Osteoblast (primary cell): ENCODE results near the gene RRP15. TPM values are rescaled to one million over a fixed set of nuclear protein-coding genes. Genes with fewer than 3 reads are reported as not detected.
A peak's percentile ranks its signal among the peaks of the same experiment; 100 is the strongest.

Experiments used
- DNase-seq: peaks from one replicate; pipeline ENCODE4 v3.0.0; 2011; ENCODE audit warnings: low spot score, mixed read lengths; ENCODE audit not compliant: insufficient read length; ENCODE audit errors: missing footprints
- H2AFZ ChIP-seq: 2 replicates; pipeline ENCODE4 v1.6.0; 2011; ENCODE audit warnings: mild to moderate bottlenecking, low read length
- H3K27ac ChIP-seq: 2 replicates; pipeline ENCODE4 v1.5.1; 2011; ENCODE audit warnings: mild to moderate bottlenecking, low read depth, low read length, moderate library complexity
- H3K27me3 ChIP-seq: 2 replicates; pipeline ENCODE4 v1.6.0; 2012; ENCODE audit warnings: mild to moderate bottlenecking, control low read depth, inconsistent platforms, low read length, moderate library complexity; ENCODE audit not compliant: insufficient read depth
- H3K36me3 ChIP-seq: 2 replicates; pipeline ENCODE4 v1.5.1; 2011; ENCODE audit warnings: mild to moderate bottlenecking, low read length, control low read depth, moderate library complexity; ENCODE audit not compliant: insufficient read depth
- H3K4me1 ChIP-seq: 2 replicates; pipeline ENCODE4 v1.5.1; 2011; ENCODE audit warnings: mild to moderate bottlenecking, low read length, control low read depth, moderate library complexity; ENCODE audit not compliant: insufficient read depth
- H3K4me2 ChIP-seq: 2 replicates; pipeline ENCODE4 v1.6.0; 2011; ENCODE audit warnings: mild to moderate bottlenecking, low read length; ENCODE audit not compliant: insufficient read depth
- H3K4me3 ChIP-seq: fragments of 200-600 bp; sonication (generic); 3 replicates; pipeline ENCODE4 v1.5.1; 2012; ENCODE audit warnings: mild to moderate bottlenecking, low read length, inconsistent platforms; ENCODE audit not compliant: insufficient read depth
- H3K79me2 ChIP-seq: 2 replicates; pipeline ENCODE4 v1.6.0; 2012; ENCODE audit warnings: mild to moderate bottlenecking, low read length, control low read depth, inconsistent platforms; ENCODE audit not compliant: insufficient read depth
- H3K9me3 ChIP-seq: 2 replicates; pipeline ENCODE4 v1.5.1; 2011; ENCODE audit warnings: low read depth, low read length, control low read depth
- H4K20me1 ChIP-seq: 2 replicates; pipeline ENCODE4 v1.6.0; 2012; ENCODE audit warnings: mild to moderate bottlenecking, low read length, control low read depth; ENCODE audit not compliant: insufficient read depth
- total RNA-seq: library from RNA; depleted of rRNA; stranded (reverse); fragments of >200 nt; gene quantifications from 2 replicates; pipeline ENCODE4 v1.2.3, GENCODE V29; 2012
- TF ChIP-seq, protein P1 (sequence below): IDR thresholded peaks from 2 replicates; pipeline ENCODE4 v1.5.1; 2011; ENCODE audit warnings: mild to moderate bottlenecking, low read depth, low read length, moderate library complexity; ENCODE audit errors: extremely low read depth

RRP15 gene
- total RNA-seq, 1 donor = 10.9 TPM

DNA sequence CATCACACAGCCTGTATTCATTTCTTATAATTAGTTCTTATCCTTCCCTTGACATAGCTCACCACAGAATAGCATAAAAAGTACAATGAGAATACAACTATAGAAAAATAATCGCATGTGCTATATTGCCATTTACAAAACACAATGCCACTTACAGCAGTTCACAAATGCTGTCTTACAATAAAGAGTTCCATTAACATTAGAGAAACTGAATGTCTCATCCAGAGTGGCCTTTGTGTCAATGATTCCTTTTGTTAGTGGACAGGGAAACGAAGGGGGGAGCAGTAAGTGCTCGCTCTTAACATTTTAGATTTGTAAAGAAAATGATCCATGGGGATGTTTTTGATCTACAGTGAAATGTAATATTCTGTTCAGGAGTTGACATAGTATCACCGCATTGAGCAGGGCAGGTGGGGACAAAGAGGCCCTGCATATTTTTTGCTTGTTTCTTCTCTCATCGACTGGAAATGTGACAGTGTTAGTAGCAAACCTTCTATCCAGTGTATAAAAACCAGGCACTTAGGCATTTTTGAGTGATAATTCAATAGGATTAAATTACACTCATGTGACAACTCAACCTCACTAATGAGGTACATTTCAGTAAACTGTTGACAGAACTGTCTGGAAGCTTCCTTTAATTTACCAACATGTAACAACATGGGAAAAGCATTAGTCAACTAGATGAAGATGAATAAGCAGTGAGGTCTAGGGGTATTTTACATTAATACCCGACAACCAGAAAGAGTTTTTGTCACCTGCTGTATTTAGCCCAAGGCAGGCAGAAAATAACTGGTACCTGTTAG is 35.6 kb upstream of the RRP15 start:
- Histone ChIP-seq H2AFZ (no peak overlapping the region), H3K9me3 (no peaks in the 10 kb centered on the region), H4K20me1 (no peaks in the 10 kb centered on the region), H3K27ac (no peak overlapping the region), H3K79me2 (no peaks in the 10 kb centered on the region), H3K4me3 (no peak overlapping the region), H3K36me3 (no peaks in the 10 kb centered on the region), H3K4me1 (no peaks in the 10 kb centered on the region), H3K27me3 (no peaks in the 10 kb centered on the region), H3K4me2 (no peak overlapping the region)
- TF ChIP-seq, protein P1, sequence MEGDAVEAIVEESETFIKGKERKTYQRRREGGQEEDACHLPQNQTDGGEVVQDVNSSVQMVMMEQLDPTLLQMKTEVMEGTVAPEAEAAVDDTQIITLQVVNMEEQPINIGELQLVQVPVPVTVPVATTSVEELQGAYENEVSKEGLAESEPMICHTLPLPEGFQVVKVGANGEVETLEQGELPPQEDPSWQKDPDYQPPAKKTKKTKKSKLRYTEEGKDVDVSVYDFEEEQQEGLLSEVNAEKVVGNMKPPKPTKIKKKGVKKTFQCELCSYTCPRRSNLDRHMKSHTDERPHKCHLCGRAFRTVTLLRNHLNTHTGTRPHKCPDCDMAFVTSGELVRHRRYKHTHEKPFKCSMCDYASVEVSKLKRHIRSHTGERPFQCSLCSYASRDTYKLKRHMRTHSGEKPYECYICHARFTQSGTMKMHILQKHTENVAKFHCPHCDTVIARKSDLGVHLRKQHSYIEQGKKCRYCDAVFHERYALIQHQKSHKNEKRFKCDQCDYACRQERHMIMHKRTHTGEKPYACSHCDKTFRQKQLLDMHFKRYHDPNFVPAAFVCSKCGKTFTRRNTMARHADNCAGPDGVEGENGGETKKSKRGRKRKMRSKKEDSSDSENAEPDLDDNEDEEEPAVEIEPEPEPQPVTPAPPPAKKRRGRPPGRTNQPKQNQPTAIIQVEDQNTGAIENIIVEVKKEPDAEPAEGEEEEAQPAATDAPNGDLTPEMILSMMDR = no peak
- DNase-seq = no peak

DNA sequence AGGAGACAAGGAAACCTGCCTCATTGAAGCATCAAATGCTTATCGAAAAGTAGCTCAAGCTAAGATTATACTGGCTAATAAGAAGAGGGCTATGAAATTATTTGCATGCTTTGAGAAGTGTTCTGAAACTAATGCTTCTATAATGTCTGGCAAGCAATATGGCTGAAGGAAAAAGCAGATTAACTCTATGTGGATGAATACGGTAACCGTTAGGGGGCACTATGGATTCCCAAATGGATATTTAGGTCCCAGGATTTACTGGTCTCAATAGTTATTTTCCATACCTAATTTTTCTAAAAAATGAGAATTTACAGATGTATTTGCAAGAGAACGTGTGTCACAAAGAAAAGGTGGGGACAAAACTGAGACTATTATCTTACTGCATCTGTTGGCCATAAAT is 34.6 kb upstream of the RRP15 start:
- Histone ChIP-seq H3K27ac (no peak overlapping the region), H3K36me3 (no peaks in the 10 kb centered on the region), H3K4me3 (no peak overlapping the region), H3K4me1 (no peaks in the 10 kb centered on the region), H3K79me2 (no peaks in the 10 kb centered on the region), H3K27me3 (no peaks in the 10 kb centered on the region), H4K20me1 (no peaks in the 10 kb centered on the region), H2AFZ (no peak overlapping the region), H3K4me2 (no peak overlapping the region), H3K9me3 (no peaks in the 10 kb centered on the region)
- TF ChIP-seq, protein P1 = peak; percentile 36
- no peak for DNase-seq

DNA sequence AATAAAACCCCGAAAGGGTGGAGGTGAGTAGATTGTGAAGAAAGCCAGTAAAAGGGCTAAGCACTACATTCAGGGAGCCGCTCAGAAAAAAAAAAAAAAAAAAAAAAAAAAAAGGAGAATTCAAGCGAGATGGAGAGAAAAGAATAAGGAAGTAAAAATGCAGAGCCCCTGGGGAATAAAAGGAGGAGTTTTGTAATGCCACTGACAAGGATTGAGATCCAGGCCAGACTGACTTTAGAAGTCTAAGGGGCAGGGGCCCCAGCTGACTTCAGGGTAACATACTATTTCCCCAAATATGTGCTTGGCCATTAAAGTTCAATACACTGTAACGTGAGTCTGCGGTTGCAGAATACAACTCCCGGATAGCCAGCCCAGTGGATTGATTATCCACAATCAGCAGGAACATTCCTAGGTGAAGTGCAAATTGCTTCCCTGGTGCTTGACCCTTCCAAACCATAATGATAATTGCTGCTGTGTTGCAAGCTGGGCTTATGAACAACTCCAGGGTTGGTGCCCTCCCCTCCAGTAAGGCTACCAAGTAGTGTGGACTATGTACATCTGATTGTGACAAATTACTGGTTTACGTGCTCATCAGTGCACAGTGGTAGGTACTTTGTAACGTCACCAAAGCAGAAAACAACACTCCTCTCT is 30.7 kb upstream of the RRP15 start:
- no peak for DNase-seq
- no peaks in the 10 kb centered on the region for H4K20me1 ChIP-seq
- peaks cover 1% of the 10 kb centered on the region for H3K9me3 ChIP-seq

DNA sequence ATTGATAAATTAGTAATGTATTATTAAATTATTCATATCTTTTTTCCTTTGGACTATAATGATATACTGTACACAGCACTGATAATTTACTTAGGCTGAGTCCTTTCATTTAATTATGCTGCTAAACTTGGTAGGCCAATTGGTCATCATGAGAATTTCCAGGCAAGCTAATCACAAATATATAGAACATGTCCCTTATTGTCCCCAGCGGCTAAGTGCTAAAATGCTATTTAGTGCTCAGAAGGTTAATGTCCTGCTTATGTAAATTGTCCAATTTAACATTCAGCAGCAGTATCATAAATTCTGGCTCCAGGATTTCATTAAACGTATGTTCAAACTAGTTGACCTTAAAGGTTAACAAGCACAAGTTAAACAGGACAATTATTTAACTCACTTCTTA is 30.0 kb upstream of the RRP15 start:
- Histone ChIP-seq H3K27me3 (peaks cover 2% of the 10 kb centered on the region), H4K20me1 (no peaks in the 10 kb centered on the region), H3K27ac (no peak overlapping the region), H3K9me3 (peaks cover 4% of the 10 kb centered on the region), H3K4me3 (no peak overlapping the region), H3K4me1 (no peaks in the 10 kb centered on the region), H2AFZ (no peak overlapping the region), H3K4me2 (no peak overlapping the region), H3K36me3 (no peaks in the 10 kb centered on the region), H3K79me2 (no peaks in the 10 kb centered on the region)
- TF ChIP-seq, protein P1 = no peak
- DNase-seq = no peak

More for the DNA sequence above, 30.7 kb upstream of the RRP15 start:
- H2AFZ ChIP-seq = no peak overlapping the region
- TF ChIP-seq, protein P1 = no peak
- H3K27me3 ChIP-seq = peaks cover 2% of the 10 kb centered on the region
- H3K4me2 ChIP-seq = no peak overlapping the region
- H3K27ac ChIP-seq = no peak overlapping the region
- H3K79me2 ChIP-seq = no peaks in the 10 kb centered on the region
- H3K36me3 ChIP-seq = no peaks in the 10 kb centered on the region
- no peaks in the 10 kb centered on the region for H3K4me1 ChIP-seq
- H3K4me3 ChIP-seq = no peak overlapping the region
